Stimulated activated naive CD8-positive, alpha-beta T cell treated with anti-CD3 and anti-CD28 coated beads, Interleukin-15, Interleukin-2, amounts not matched to agents 100 U/mL and 50 U/mL, for 24 hours (primary cell): Measurements from ENCODE around the gene TNRC6C.
A peak's percentile ranks its signal among the peaks of the same experiment; 100 is the strongest.
"Not testable (repeated sequence)": the region's sequence is repeated elsewhere in the genome, so short reads cannot be mapped to it uniquely, and the experiment has no call there.

Source experiments
- ATAC-seq: fragments of 150-1000 bp; cut with Tn5 transposase; one replicate; pipeline ENCODE4 v1.10.0; 2021
- DNase-seq: peaks from one replicate; pipeline ENCODE4 v3.0.0; 2021

Gene TNRC6C

GRCh38 chr17:78111727-78112517, 153.4 kb downstream of the TNRC6C start:
- ATAC-seq = no peak
- no peak for DNase-seq

DNA sequence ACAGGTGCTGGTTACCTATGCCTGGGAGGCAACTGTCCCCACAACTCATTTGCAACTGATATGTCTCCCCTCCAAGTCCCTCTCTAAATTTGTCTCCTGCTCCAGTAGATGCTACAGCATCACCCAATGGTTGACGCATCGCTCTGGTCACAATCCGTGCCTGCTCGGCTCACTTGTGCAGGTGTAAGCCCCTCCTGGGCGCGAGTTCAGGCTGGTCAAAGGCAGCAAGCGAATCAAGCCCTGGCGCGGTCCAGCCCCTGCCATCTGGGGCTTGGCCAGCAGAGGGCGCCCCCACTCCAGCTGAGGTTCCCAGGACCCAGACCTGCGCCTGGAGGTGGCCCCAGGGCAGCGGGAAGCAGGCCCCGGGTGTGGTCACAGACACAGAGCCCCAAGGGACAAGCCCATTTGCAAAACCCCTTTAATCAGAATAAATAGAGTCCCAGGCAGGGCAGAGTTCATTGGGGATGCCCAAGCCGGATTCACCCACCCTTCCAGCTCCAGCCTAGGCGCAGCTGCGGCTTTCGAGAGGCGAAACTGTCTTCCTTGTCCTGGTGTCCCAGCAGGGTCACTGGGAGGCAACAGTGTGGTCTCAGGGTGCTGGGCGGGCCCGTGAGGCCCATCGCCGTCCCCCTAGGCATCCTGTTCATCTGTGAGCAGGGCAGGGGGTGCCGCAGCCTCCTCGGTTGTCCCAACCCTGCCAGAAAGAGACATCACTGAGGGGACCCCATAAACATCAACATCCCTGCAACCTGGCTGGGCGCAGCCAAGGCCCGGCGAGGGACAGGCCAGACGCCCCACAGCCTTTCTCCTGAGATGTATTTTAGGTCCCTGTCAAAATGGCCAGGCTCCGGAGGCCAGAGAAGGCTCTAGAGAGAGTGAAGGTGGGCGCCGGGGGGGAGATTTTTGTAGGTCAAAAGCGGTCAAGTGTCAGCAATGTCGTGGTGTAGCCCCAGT, 154.3 kb downstream of the TNRC6C start:
- DNase-seq (peak; percentile 90), ATAC-seq (peak; percentile 67)

DNA sequence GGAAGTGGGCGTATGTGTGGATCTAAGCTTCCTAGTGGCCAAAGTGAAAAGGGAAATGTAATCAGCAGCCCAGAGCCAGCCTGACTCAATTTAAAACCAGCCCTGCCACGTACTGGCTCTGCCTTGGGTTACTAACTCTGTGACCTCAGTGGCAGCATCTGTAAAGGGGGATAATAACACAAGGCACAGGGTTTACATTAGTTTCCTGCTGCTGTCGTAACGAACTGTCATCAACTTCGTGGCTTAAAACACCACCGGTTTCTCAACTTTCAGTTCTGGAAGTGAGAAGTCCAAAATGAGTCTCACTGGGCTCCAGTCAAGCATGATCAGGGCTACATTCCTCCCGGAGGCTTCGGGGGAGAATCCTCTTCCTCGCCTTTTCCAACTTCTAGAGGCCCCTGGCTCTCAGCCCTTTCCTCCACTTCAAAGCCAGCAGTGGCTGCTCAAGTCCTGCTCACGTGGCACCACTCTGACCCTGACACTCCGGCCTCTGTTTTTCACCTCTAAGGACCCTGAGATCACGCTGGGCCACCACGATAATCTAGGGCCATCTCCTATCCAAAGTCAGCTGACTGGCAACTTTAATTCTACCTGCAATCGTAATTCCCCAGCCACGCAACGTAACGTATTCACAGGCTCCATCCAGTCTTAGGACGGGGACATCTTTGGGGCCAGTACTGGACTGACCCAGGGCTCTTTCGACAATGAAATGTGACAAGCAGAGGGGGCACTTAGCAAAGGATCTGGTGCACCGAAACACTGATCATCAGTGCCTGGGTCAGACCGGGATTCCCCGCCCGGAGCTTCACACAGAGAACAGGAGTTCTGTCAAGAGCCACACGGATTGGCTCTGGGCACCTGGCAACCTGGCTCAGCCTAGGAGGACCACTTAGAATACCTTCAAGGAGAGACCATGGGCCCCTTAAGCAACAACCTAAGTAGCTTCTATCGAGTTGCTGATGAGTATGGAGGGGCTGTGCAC, 155.6 kb downstream of the TNRC6C start:
- peak; percentile 73 for ATAC-seq
- peak; percentile 50 for DNase-seq

DNA sequence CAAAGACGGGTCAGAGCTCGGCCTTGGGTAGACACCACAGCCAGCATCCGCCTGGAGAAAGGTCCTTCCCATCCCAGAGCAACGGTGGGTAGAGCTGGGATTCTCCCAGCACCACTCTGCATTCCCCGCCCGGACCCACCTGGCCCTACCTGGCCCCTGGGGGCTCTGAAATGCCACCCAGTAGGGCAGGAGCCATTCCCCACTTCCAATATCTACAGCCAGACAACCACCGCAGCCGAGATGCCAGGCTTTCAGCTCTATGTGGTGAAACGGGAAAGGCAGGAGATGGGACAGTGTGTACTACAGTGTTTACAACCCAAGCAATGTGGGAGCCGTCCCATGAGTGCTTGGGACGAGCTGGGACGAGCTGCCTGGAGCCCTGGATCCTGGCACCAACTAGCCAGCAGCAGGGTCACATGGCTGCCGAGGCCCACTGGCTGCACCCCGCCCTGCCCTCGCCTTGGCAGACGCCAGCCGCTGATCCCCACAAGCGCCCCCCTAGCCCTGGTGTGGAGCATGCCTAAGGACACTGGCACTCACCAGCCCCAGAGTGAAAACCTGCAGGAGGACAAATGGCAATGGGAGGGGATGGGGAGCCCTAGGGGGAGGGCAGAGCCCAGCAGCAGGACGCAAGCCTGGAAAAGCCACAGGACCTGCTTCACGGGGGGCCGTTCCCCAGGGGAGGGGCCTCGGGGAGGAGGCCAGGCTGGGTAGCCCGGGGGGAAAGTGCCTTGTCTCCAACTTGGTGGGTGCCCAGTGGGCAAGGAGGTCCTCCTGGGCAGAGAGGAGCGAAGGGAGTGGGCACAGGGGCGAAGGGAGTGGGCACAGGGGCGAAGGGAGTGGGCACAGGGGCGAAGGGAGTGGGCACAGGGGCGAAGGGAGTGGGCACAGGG, 156.6 kb downstream of the TNRC6C start:
- ATAC-seq (no peak), DNase-seq (no peak)

GRCh38 chr17:78115803-78116202, 157.3 kb downstream of the TNRC6C start:
- not testable (repeated sequence) for DNase-seq

DNA sequence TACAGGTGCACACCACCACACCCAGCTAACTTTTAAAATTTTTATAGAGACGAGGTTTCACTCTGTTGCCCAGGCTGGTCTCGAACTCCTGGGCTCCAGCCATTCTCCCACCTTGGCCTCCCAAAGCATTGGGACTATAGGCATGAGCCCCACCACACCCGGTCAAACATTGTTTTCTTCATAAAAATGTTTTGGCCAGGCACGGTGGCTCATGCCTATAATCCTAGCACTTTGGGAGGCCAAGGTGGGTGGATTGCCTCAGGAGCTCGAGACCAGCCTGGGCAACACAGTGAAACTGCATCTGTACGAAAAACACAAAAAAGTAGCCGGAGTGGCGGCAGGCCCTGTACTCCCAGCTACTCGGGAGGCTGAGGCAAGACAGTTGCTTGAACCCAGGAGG, 157.9 kb downstream of the TNRC6C start:
- no peak for ATAC-seq
- DNase-seq = no peak

More at GRCh38 chr17:78115803-78116202, 157.3 kb downstream of the TNRC6C start:
- ATAC-seq = not testable (repeated sequence)

DNA sequence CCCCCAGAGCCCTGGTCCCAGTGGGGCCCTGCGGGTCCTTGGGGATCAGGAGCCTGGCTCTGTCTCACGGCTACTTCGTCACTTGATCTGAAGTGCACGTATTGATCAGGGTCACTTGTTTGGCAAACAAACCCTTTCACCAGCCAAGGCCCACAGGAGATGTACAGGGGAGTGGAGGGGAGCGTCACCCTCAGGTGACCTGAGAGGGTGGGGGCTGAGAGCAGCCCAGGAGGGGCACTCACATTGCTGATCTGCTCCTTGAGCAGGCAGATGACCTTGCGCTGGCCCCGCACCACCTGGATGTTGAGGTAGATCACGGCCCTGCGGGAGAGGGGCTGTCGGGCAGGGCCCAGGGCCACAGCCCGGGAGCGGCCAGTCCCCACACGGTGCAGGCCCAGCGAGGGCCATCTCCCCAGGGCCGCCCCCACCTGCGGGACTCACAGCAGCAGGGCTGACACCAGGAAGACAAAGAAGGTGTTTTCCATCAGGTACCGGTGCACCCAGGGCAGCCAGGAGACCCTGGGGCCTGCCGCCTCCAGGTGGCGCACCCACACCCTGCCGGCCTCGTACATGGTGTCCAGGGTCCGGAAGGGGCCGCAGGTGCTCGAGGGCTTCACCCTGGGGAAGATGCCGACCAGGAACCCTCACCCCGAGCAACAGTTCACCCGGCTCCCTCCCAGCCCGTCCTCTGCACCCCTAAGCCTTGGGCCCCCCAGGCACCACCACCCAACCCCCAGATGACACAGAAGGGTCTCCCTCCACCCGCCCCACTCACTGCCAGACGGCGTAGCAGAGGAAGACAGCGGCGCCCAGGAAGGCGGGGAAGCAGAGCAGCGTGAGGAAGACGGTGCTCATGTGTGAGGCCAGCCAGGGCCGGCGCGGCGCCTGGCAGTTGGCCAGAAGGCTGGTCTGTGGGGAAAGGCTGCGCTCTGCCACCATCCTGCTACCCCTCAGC, 158.8 kb downstream of the TNRC6C start:
- no peak for DNase-seq
- ATAC-seq = no peak

- no peak for ATAC-seq
- no peak for DNase-seq
Observed at GRCh38 chr17:78118801-78119241, 160.3 kb downstream of the TNRC6C start.

GRCh38 chr17:78120537-78120936, 162.0 kb downstream of the TNRC6C start:
- no peak for ATAC-seq
- no peak for DNase-seq

GRCh38 chr17:78120971-78121800, 162.7 kb downstream of the TNRC6C start:
- peak; percentile 55 for DNase-seq
- peak; percentile 37 for ATAC-seq

- ATAC-seq (no peak), DNase-seq (no peak)
Observed at GRCh38 chr17:78121801-78122215, 163.3 kb downstream of the TNRC6C start.

DNA sequence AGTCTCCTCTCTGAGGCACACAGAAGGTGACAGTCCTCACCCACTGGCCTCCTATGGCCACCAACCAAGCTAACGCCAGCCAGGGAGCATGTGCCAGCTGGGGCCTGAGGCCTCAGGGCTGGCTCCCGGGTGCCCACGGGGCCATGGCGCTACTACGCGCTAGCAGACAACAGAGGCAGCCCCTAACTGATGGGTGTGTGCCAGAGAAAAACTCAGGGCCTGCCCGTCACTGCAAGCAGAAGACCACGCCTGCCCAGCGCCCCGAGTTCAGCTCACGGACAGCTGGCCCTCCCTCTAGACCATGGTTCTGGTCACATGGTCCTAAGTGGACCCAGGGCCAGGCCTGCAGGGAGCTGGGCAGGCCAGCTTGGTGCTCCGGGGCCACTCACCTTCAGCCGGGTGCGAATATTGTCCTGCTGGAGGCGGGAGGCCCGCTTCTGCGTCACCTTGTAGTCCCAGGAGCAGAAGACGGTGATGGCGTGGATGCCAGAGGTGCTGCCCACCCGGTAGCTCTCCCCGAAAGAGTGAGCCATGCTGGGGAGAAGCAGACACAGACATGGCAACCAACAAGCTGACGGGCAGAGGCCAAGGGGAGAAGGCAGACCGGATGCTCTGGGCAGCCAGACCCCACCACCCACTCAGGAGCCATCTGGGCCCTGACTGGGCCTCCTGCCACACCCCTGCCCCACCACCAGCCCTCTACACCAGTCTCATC, 163.9 kb downstream of the TNRC6C start:
- DNase-seq = no peak
- no peak for ATAC-seq

GRCh38 chr17:78122931-78123249, 164.4 kb downstream of the TNRC6C start:
- no peak for DNase-seq

DNA sequence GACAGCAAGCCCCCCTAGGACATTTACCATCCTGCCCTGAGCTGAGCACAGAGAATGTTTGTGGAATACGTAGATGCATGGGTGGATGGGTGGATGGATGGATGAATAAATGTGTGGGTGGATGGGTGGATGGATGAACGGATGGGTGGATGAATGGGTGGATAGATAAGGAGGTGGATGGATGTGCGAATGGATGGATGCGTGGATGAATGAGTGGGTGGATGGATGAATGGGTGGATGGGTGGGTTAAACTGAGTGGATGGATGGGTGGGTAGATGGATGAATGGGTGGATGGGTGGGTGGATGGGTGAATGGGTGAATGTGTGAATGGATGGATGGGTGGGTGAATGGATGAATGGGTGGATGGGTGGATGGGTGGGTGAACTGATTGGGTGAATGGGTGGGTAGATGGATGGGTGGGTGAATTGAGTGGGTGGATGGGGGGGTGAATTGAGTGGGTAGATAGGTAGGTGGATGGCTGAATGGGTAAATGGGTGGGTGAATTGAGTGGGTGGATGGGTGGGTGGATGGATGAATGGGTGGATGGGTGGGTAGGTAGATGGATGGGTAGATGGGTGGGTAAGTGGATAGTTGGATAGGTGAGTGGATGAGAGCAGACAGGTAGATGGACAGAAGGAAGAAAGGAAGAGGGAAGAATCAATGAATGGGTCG, 164.9 kb downstream of the TNRC6C start:
- no peak for ATAC-seq
- DNase-seq = no peak

More at GRCh38 chr17:78122931-78123249, 164.4 kb downstream of the TNRC6C start:
- ATAC-seq = no peak

DNA sequence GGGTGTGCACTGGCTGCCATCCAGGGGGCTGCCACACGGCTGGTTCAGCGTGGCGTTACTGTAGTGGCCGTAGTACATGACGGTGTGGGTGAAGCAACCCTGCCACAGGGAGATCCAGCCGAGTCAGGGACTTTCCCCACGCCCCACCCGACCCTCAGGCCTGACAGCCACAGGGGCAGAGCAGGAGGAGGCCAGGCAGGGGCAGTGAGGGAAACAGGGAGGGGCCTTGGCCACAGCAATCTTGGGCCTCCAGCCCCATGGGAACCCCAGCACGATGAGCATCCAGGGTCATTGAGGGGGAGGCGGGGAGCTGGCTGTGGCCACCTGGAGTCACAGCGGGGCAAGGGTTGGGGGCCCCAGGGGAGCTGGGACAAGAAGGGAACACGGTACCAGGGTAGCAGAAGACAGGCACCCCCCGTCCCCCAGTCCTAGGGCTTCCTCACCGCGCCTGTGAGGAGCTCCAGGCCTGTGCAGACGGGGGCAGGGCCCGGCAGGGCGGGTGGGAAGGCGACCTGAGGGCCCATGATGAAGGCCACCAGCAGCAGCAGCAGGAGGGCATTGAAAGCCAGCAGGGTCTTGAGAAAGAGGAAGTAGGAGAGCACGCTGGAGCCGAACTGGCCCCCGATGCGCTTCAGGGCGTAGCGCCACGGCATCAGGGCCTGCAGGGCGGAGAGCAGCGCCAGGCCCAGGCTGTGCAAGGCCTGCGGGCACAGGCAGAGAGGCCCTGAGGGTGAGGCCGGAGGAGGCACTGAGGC, 165.8 kb downstream of the TNRC6C start:
- ATAC-seq (no peak), DNase-seq (no peak)

DNA sequence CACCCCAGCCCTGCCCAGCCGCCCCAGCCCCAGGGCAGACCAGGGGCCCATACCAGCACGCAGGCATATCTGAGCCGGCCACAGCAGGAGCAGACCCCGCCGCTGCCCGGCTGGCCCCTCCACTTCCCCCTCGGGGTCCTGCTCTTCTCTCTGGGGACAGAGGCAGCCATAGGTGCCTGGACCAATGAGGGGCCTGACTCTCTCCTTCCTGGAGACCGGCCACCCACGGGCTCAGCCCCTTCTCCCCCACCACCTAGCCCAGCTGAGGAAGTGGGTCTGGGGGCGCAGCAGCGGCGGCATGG, 166.3 kb downstream of the TNRC6C start:
- DNase-seq (no peak), ATAC-seq (no peak)
